NK-92 (cell line): ENCODE data around the gene PAIP1.
"Not testable (repeated sequence)": the region's sequence is repeated elsewhere in the genome, so short reads cannot be mapped to it uniquely, and the experiment has no call there.

ENCODE experiments used
- DNase-seq: peaks from one replicate; lab custom pipeline; 2025; ENCODE audit not compliant: unreplicated experiment; lab: John Stamatoyannopoulos, UW

The PAIP1 gene

GRCh38 chr5:43572357-43572756 is 15.5 kb upstream of the PAIP1 start:
- DNase-seq = no peak

GRCh38 chr5:43571237-43571636 is 14.4 kb upstream of the PAIP1 start:
- DNase-seq = no peak

GRCh38 chr5:43570450-43571158 is 13.7 kb upstream of the PAIP1 start:
- DNase-seq = no peak

- DNase-seq = no peak
Measured at GRCh38 chr5:43569236-43569746, 12.4 kb upstream of the PAIP1 start.

- no peak for DNase-seq
Measured at GRCh38 chr5:43567967-43568366, 11.1 kb upstream of the PAIP1 start.

GRCh38 chr5:43565043-43565442 is 8.2 kb upstream of the PAIP1 start:
- DNase-seq = no peak

GRCh38 chr5:43564289-43564850 is 7.5 kb upstream of the PAIP1 start:
- DNase-seq = no peak

GRCh38 chr5:43563321-43563720 is 6.4 kb upstream of the PAIP1 start:
- DNase-seq = no peak

GRCh38 chr5:43561356-43561755 is 4.5 kb upstream of the PAIP1 start:
- DNase-seq = no peak

GRCh38 chr5:43560128-43560527 is 3.3 kb upstream of the PAIP1 start:
- DNase-seq = no peak

- DNase-seq = not testable (repeated sequence)
Measured at GRCh38 chr5:43556607-43556856, 345 bp downstream of the PAIP1 start.

GRCh38 chr5:43555895-43556606 is 826 bp downstream of the PAIP1 start:
- no peak for DNase-seq

- no peak for DNase-seq
Measured at GRCh38 chr5:43554497-43554896, 2.4 kb downstream of the PAIP1 start.

GRCh38 chr5:43553381-43553780 is 3.5 kb downstream of the PAIP1 start:
- DNase-seq = no peak

GRCh38 chr5:43551731-43552130 is 5.1 kb downstream of the PAIP1 start:
- DNase-seq = no peak

GRCh38 chr5:43549272-43549671 is 7.6 kb downstream of the PAIP1 start:
- not testable (repeated sequence) for DNase-seq

GRCh38 chr5:43548358-43548757 is 8.5 kb downstream of the PAIP1 start:
- DNase-seq = no peak

- no peak for DNase-seq
Measured at GRCh38 chr5:43547532-43547931, 9.3 kb downstream of the PAIP1 start.

- DNase-seq = no peak
Measured at GRCh38 chr5:43543434-43543833, 13.4 kb downstream of the PAIP1 start.

- no peak for DNase-seq
Measured at GRCh38 chr5:43540746-43541145, 16.1 kb downstream of the PAIP1 start.

GRCh38 chr5:43536972-43537371 is 19.9 kb downstream of the PAIP1 start:
- no peak for DNase-seq

GRCh38 chr5:43533646-43534045 is 23.2 kb downstream of the PAIP1 start:
- no peak for DNase-seq
